OCI-LY3 (cell line): Measurements from ENCODE around the gene ROR2.

ENCODE experiments used
- CTCF ChIP-seq: fragments of 200-600, 300-600 bp; sonication (generic); IDR thresholded peaks from 2 replicates; pipeline ENCODE4 v1.5.1; 2014; ENCODE audit warnings: antibody characterized with exemption, low read length, low read depth
- EZH2phosphoT487 ChIP-seq: fragments of 200-600 bp; shearing (Covaris generic); IDR thresholded peaks from 2 replicates; pipeline ENCODE4 v1.6.1; 2018; ENCODE audit warnings: antibody characterized with exemption, mixed run types, low read depth

DNA sequence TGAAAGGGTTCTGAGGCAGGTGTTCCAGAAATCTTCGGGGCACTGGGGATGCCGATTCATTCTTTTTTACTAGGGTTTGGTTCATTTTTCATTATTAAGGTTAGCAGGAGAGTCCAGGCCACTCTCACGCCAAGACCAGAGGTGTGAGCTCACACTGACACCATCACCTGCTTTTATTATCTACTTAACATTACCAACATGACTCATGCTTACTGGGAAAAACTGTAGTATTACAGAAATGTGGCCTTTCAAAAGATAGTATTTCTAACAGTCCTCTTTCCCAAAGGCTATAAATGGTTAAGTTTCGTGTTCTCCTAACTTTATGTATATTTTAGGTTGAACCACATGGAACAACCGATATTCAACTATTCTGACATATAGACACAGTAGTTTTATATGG lies 222.1 kb downstream of the ROR2 start:
- TF ChIP-seq CTCF (no peak), EZH2phosphoT487 (no peak)
